ENCODE results near the gene TFIP11.
"Not testable (repeated sequence)": the region's sequence is repeated elsewhere in the genome, so short reads cannot be mapped to it uniquely, and the experiment has no call there.

TFIP11 gene

GRCh38 chr22:26540119-26540518 lies 27.8 kb upstream of the TFIP11 start:
- no peak for DNase-seq

GRCh38 chr22:26536762-26537134 lies 24.5 kb upstream of the TFIP11 start:
- DNase-seq = no peak

DNA sequence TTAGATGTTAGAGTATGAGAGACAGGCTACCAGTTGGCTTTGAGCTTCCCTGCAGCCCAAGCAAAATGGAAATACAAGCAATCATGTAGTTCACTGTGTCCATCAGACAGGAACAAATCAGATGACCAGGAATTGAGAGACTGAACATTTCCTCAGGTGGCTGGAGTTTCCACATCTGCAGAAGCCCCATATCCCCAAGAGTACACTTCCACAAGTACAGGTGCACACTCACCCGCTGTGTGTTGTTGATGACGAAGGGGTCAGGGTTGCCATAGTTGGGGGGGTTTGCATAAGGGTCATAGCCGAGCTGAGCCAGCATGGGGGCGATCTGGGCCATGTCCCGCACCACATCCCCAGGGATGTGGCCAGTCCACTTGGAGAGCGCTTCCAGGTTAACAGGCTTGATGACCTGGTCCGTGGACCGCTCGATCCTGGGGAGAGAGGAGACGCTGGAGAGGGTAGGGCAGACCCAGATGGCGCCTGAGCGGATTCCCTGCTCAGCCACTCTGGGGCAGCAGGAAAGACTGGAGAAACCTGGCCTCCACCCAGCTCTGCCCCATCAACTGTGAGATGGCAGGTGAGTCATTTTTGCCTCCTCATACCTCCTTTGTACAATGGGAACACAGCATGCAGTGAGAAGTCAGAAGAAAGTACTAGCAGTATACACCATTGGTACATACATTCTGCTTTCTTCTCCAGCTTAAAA lies 23.9 kb upstream of the TFIP11 start:
- no peak for DNase-seq

- no peak for DNase-seq
These were observed 23.3 kb upstream of the TFIP11 start for GRCh38 chr22:26535603-26535908.

DNA sequence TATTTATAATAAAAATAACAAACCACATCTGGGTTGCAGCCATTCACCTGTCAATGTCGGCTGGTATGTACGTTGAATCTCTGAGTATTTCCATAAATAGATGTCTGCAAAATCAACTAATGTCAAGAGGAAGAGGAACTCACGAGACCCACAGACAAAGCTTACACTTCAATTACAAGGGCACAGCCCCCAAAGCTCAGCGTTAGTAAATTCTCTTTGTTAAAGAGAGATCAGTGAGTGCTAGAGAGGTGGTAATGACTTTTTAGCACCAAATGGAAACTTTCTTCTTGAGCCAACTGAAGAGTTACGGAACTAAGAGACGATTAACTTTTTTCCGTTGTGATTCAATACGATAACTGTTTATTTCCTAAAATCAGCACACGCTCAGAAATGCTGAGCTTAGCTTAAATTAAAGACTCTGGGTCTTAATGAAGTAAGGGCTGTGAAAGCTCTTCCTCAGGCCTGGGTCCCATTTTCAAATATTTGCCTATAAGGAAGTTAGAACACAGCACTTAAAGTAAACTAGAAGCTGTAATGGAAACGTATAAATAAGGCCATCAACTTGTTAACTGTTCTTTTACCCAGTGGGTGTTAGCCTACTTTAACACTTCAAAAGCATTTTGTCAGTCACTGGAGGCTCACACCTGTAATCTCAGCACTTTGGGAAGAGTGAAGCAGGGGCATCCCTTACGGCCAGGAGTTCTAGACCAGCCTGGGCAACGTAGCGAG lies 22.8 kb upstream of the TFIP11 start:
- no peak for DNase-seq

DNA sequence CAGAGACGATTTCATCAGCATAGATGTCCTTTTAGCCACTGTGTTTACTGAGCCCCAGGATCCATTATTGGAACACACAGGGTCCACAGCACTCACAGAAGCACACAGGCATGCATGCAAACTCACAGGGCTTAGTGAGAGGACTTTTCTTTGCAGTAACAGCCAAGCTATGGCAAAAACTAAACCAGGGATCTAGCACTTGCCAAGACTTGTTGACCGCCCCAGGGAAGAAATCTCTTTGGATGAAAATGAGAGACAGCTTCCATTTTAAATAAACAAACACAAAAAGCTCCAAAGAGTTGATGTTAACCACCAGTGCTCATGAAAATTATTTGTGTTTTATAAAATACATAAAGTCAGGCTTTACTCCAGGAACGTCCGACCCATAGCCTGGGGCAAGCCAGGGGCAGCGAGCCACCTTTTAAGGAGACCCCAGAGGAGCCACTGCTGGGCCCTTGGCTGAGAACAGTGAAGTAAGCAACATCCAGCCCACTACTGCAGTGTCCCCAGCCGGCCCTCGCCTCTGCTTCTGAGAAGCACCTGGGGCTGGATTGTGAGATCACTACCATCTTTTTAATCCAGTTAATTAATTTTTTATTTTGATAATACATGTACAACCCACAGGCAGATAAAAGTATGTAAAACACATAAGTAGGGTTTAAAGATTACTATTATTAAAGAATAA lies 22.0 kb upstream of the TFIP11 start:
- DNase-seq = no peak

DNA sequence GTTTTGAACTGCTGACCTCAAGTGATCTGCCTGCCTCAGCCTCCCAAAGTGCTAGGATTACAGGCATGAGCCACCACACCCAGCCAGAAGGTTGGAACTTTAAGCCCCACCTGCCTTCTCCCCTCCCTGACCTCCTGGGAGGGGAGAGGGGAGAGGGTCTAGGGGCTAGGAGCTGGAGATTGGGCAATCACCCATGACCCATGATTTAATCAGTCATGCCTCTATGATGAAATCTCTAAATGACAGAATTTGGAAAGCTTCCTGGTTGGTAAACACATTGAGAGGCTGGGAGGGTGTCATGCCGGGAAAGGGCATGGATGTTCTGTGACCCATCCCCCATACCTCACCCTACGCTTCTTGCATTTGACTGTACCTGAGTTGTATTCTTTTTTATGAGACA lies 17.1 kb upstream of the TFIP11 start:
- DNase-seq = no peak

- not testable (repeated sequence) for DNase-seq
These were observed 16.2 kb upstream of the TFIP11 start for GRCh38 chr22:26528518-26528917.

- no peak for DNase-seq
These were observed 15.5 kb upstream of the TFIP11 start for GRCh38 chr22:26527574-26528465.

DNA sequence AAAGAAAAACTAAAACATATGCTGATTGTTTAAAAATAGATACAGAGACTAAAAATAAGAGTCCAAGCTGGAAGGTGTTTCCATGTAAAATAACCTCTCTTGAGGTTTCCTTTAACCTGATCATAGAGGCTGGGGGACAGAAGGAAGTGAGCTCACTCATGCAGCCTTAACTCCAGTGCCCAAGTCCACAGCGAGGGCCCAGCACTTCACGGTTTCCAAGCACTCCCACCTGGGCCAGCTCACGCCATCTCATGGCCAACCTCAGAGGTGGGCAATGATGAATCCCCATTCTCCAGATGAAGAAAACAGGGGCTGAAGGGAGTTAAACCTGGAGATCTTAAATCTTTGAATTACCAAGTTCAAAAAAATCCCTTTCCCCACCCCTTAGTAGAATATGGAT lies 14.9 kb upstream of the TFIP11 start:
- DNase-seq = no peak

DNA sequence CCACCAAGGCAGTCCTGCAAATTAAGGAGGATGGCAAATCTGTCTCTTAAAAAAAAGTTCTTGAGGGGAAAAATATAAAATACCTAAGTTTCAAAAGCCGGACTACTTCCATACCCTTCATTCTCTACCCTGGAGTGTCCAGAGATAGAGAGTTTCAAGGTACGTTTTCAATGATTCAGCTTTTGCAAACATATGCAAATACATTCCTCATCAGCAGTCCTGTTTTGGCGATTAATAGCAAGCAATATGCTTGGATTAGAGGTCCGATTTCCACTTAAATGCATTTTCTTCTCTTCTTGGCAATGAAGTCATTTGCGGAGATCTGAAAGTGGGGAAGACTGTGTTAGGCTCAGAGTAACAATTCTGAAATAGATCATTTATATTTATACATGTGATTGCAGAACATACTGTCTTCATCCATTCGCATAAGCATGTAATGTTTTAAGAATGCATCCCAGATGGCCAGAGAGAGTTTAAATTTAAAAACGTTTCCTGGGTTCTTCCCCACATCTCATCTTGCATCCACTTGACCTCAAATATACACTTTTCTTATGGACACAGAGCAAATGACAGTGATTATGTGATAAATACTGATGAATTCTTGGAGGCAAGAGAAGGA lies 13.8 kb upstream of the TFIP11 start:
- no peak for DNase-seq

- no peak for DNase-seq
These were observed 12.6 kb upstream of the TFIP11 start for GRCh38 chr22:26524870-26525269.

- DNase-seq = no peak
These were observed 10.3 kb upstream of the TFIP11 start for GRCh38 chr22:26522592-26522991.

DNA sequence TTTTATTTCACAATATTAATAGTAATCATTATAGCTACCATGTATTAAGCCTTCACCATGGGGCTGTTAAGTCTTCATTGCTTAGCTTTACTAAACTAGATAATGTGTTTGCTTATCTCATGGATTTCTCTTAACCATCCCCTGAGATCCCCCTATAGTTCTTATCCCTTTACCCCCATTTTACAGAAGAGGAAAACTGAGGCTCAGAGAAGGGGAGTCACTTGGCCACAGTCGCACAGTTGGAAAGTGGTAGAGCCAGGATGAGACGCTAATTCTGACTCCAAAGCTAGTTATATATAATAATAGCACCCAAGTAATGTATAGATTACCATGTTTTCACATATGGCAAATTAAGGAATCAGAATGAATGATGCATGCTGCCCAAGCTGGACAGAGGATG lies 9.7 kb upstream of the TFIP11 start:
- DNase-seq = no peak

- no peak for DNase-seq
These were observed 5.2 kb upstream of the TFIP11 start for GRCh38 chr22:26517429-26517828.

DNA sequence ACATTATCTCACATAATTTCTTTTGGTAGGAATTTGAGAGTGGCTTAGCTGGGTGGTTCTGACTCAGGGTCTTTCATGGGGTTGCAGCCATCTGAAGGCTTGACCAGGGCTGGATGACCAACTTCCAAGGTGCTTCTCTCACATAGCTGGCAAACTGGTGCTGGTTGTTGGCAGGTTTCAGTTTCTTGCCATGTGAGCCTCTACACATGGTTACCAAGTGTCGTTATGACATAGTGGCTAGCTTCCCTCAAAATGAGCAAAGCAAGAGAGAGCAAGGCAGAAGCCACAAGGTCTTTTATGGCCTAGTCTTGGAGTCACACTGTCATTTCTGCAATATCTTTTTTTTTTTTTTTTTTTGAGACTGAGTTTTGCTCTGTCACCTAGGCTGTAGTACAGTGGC lies 4.2 kb upstream of the TFIP11 start:
- no peak for DNase-seq

GRCh38 chr22:26515931-26516330 lies 3.7 kb upstream of the TFIP11 start:
- no peak for DNase-seq

DNA sequence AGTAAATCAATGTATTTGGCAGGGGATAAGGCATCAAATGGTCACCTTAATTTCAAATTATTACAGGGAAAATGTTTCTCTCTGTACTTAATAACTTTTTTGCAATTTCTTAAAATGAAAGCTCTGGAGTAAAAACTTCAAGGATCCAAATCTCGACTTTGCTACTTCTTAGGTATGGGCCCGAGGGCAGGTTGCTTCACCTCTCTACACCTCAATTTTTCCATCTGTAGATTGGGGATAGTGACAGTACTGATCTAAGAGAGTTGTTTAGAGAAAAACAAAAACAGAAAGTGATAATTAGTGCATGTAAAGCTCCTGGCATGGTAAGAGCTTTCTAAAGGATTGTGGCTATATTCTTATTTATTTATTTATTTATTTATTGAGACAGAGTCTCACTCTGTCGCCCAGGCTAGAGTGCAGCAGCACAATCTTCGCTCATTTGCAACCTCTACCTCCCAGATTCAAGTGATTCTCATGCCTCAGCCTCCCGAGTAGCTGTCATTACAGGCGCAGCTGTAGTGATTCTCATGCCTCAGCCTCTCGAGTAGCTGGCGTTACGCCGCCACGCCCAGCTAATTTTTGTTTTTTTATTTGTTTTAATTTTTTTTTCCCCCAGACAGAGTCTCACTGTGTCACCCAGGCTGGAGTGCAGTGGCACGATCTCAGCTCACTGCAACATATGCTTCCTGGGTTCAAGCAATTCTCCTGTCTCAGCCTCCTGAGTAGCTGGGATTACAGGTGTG lies 2.3 kb upstream of the TFIP11 start:
- no peak for DNase-seq

DNA sequence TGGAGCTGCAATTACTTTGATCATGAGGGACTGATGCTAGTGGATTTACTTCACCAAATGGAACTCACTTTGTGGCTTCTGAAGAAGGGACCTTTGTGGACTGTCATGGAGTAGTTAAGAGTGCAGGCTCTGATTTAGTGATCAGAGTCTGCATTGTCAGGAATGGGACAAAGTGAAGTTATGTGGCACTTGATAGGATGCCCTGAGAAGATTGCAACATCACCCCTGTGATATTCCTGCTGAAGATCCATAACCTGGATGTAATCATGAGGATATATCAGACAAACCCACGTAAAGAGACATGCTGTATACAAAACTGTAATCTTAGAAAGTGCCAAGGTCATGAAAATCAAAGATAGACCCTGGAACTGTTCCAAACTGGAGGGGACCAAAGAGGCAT lies 1.6 kb upstream of the TFIP11 start:
- no peak for DNase-seq

- no peak for DNase-seq
These were observed 4.1 kb downstream of the TFIP11 start for GRCh38 chr22:26508148-26508547.

GRCh38 chr22:26503758-26504157 lies 8.5 kb downstream of the TFIP11 start:
- no peak for DNase-seq

All from stimulated activated CD4-positive, alpha-beta T cell treated with anti-CD3 and anti-CD28 coated beads, Interleukin-12 subunit alpha, Interleukin-12 subunit beta, amount 100 ng/mL, for 4 hours (primary cell).